22Rv1 (cell line): ENCODE measurements around the gene HSD17B11.

Source experiments
- CTCF ChIP-seq: fragments of 450-650 bp; IDR thresholded peaks from 2 replicates; pipeline ENCODE4 v1.5.1; 2017; ENCODE audit warnings: mild to moderate bottlenecking
- ZFX ChIP-seq: fragments of 450-650 bp; IDR thresholded peaks from 2 replicates; pipeline ENCODE4 v1.6.1; 2017; ENCODE audit warnings: antibody characterized with exemption, borderline replicate concordance

DNA sequence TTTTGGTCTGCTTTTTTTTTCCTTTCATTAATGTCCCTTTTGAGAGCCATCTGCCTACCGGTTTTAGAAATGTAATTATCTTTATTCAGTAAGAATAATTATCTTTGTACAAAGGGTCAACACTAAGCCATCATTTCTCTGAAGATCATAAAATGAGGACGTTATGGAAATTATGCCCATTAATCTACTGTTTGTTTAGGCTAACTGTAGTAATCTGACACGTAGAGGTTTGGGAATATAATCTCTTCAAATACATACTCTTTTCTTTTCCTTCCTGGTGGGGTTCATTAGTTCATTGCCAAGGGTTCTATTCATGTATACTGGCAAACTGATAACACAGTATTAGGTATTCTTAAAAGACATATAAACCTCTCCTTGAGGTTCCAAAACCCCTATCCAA is 64.5 kb downstream of the HSD17B11 start:
- TF ChIP-seq CTCF (no peak), ZFX (no peak)
